HG03469 (cell line): Measurements from ENCODE around the gene EIF3A.
A peak's percentile ranks its signal among the peaks of the same experiment; 100 is the strongest.
"Not testable (repeated sequence)": the region's sequence is repeated elsewhere in the genome, so short reads cannot be mapped to it uniquely, and the experiment has no call there.

ENCODE experiments used
- ATAC-seq: cut with Tn5 transposase; IDR thresholded peaks from one replicate; pipeline ENCODE4 v1.9.1; 2021; ENCODE audit warnings: mild to moderate bottlenecking, moderate library complexity, moderate number of reproducible peaks; ENCODE audit not compliant: unreplicated experiment

EIF3A gene

DNA sequence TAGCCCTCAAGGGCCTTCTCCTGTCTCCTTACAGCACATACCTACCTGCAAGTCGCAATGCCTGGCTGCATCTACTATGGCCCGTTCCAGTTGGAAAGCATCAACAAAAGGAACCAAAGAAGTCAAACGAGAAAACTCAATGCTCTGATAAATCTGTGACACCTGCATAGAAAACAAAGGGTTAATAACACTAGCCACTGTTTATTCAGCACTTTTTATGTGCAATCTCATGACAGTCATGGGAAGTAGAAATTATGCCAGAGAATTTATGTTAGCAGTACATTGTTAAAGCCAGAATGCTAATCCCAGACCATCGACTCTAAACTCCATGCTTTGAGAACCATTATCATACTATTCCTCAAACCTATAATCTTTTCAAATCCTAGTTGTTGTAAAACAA, 21.1 kb downstream of the EIF3A start:
- no peak for ATAC-seq

DNA sequence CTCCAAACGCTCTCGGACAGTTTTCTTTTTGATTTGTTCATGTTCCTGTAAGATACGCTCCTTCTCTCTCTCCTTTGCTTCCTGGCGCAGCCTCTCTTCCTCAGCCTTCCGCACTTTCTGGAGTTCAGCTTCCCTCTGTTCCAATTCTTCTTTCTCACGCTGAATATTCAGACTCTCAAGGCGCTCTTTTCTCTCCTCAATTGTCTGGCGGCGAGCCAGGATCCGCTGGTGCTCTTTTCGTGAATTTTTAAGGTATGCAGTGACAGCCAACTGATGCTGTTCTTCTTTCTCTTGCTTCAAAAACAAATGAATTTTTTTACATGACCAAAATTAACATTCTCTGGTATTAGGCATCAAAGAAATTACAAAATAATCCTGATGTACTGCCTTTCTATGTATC, 22.6 kb downstream of the EIF3A start:
- no peak for ATAC-seq

DNA sequence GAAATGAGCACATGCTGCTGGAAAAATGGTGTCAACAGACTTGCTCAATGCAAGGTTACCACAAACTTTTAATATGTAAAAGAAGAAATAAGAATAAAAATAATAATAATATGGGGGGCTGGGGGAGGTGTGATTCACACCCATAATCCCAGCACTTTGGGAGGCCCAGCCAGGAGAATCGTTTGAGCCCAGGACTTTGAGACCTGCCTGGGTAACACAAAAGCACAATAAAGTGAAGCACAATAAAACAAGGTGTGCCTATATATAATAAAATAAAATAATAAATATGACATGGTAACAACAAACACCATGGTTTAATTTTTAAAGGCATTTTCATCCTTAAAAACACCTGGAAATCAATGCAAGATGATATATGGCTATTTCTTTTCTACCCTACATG, 25.1 kb downstream of the EIF3A start:
- ATAC-seq = no peak

DNA sequence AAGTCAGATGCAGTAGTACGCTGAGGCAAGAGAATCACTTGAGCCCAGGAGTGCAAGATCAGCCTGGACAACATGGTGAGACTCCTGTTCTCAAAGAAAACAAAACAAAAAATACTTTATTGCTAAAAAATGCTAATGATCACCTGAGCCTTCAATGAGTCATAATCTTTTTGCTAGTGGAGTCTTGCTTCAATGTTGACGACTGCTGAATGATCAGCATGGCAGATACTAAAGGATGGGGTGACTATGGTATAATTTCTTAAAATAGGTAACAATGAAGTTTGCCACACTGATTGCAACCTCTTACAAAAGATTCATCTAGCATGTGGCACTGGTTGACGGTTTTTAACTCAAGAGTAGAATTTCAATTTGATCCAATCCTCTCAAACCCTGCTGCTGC, 28.8 kb downstream of the EIF3A start:
- ATAC-seq = no peak

DNA sequence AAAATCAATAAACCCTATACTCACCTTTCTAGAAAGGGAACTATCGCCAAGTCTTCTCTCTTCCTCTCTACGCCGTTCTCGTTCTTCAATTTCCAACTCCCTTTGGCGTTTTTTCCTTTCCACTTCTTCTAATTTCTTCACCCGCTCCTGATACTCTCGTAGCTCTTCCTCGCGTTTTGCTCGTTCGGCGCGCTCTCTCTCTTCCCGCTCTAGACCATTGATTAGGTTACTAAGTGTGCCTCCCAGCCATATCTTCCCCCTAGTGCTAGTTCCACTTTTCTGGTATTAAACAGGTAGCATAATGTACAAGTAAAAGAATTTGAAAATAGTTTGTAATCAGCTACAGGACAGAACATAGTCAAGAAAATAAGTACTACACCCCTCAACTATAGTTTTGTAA, 30.8 kb downstream of the EIF3A start:
- no peak for ATAC-seq

DNA sequence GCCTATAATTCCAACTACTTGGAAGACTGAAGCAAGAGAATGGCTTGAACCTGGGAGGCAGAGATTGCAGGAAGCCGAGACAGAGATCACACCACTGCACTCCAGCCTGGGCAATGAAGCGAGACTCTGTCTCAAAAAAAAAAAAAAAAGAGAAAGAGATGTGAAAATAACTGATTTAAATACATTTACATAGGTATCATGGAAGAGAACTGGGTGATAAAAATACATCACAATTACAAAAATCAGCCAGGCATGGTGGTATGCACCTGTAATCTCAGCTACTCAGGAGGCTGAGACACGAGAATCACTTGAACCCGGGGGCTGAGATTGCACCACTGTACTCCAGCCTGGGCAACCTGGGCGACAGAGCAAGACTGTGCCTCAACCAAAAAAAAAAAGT, 31.3 kb downstream of the EIF3A start:
- no peak for ATAC-seq

DNA sequence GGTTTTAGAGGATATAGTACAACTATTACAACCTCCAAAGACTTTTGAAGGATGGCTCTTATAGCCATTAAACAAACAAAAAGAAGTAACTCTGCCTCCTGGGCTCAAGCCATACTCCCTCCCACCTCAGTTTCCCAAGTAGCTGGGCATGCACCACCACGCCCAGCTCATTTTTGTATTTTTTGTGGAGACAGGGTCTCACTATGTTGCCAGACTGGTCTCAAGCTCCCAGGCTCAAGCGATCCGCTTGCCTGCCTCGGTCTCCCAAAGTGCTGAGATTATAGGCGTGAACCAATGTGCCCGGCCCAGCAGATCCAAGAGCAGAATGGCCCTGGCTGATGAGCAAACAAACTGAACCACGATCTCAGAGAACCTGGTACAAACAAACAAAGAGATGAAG, 35.1 kb downstream of the EIF3A start:
- ATAC-seq = no peak

DNA sequence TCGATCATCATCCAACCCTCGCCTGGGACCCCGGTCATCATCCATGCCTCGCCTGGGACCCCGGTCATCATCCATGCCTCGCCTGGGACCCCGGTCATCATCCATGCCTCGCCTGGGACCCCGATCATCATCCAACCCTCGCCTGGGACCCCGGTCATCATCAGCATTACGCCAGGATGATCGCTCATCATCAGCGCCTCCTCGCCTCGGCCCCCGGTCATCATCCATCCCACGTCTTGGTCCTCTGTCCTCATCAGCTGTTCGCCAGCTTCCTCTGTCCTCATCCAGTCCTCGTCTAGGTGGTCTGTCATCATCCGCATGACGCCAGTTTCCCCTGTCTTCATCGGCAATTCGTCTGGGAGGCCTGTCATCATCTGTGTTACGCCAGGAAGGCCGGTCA, 38.4 kb downstream of the EIF3A start:
- ATAC-seq = no peak

DNA sequence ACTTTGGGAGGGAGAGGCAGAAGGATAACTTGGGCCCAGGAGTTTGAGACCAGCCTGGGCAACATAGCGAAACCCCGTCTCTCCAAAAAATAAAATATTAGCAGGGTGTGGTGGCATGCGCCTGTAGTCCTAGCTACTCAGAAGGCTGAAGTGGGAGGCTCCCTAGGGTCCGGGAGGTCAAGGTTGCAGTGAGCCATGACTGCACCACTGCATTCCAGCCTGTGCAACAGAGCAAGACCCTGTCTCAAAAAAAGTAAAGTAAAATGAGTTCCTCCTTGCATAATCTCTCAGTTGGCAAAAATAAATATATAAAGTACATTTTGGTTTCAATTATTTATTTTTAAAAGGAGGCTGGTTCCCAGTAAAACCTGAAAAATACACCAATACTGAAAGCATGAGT, 39.3 kb downstream of the EIF3A start:
- ATAC-seq = no peak

DNA sequence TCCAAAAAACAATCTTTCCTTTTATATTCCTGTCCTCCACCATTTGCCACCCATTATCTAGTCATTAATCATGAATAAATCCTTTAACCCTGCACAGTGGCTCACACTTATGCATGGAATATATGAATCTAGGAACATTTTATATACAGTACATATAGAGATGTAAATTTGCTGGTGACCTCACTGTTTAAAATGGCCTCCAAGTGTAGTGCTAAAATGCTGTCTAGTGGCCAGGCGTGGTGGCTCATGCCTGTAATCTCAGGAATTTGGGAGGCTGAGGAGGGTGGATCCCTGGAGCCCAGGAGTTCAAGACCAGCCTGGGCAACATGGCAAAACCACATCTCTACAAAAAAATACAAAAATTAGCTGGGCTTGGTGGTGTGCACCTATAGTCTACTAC, 41.5 kb downstream of the EIF3A start:
- ATAC-seq = no peak

DNA sequence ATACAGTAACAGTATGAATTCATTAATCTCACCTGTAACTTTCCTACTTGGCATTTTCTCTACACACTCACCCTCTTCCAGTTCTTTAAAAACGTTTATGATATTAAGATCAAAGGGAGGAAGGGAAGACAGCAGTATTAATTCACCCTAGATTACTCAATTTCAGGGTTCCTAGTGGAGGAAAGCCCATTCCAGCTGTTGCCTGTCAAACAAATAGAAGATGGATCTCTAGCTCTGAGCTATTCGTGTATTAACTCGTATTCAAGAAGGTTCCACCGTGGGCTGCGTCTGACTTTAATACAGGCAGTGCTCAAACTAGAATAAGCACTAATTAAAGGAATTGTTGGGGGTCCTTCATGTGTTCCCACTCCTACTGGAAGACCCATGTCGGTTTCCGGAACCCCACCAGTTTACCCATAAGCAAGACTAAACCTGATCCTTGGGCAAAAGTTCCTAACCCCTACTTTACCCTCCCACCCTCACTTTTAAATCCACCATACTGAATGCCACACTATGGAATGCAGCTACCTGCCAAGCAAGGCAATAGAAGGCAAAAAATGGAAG, 49.0 kb downstream of the EIF3A start:
- ATAC-seq = no peak

DNA sequence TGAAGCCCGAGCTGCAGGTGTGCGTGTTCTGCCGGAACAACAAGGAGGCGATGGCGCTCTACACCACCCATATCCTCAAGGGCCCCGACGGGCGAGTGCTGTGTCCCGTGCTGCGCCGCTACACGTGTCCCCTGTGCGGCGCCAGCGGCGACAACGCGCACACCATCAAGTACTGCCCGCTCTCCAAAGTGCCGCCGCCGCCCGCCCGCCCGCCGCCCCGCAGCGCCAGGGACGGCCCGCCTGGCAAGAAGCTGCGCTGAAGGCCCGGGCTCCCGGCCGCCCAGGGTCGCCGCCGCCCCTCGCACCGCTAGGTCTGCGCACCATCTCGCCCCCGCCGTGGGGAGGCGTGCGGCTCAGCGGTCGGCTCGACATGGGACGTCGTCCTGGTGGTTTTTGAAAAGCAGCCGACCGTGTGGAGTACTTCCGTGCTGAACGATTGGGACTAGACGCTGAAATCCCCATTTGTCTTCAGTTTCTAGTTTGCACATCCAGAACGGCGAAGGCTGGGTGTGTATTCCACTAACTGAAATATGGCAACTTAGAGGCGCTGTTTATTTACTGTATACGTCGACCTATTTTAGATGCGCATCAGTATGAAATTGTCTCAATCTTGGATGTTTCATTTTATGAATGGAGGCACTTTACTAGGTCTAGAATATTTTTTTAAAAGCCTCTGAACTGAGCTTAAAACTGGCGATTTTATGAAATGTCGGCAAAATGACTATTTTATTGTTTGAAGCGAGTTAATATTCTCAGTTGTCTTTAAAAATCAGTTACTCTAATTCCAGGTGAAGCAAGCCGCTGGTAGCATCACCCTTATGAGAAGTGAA, 50.0 kb downstream of the EIF3A start:
- peak; percentile 45 for ATAC-seq

DNA sequence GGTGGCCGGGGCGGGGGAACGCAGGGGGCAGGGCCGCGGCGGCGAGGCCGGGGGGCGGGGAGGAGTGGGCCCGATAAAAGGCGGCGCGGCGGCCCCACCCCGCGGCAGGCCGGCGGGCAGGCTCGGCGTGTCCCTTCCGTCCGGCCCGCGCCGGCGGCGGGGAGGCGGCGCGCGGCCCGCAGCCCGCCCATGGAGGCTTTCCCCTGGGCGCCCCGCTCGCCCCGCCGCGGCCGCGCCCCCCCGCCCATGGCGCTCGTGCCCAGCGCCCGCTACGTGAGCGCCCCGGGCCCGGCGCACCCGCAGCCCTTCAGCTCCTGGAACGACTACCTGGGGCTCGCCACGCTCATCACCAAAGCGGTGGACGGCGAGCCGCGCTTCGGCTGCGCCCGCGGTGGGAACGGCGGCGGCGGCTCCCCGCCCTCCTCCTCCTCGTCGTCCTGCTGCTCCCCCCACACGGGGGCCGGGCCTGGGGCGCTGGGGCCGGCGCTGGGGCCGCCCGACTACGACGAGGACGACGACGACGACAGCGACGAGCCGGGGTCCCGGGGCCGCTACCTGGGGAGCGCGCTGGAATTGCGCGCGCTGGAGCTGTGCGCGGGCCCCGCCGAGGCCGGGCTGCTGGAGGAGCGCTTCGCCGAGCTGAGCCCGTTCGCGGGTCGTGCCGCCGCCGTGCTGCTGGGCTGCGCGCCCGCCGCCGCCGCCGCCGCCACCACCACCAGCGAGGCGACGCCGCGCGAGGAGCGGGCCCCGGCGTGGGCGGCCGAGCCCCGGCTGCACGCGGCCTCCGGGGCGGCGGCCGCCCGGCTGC, 50.8 kb downstream of the EIF3A start, which contains the start of gene NANOS1:
Gene NANOS1 (plus strand): TSS at position 102 of the 808 bp plus-strand sequence. CDS start 88 bp downstream, at position 190.
- peak; percentile 5 for ATAC-seq

DNA sequence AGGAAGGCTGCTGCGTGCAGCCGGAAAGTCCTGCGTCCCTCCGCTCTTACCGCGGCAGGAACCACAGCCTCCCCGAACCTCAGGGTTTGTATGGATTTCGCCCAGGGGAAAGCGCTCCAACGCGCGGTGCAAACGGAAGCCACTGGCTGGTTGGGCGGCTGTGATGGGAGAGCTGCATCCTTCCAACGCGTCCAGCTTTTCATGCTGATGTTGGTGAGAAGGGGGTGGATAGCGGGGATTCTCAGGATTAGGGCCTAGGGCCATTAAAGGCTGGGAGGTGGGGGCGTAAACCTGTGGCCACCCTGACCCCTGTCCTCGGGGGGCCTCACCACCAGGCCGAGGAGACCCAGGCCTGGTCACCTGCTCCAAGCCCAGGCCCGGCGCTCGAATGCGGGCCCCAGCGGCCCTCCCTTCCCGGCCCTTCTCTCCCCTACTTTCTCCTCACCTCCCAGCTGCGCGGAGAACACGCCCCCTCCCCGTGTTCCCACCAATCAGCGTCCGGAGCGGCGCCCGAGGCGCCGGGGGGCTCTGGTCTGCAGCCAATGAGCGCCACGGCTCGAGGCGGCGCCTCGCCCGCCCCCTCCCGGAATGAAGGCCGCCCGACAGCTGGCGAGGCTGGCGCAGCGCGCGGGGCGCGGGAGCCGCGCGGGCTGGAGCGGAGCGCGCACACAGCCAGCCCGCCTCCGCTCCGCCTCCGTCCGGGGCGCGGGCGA, 51.6 kb downstream of the EIF3A start:
- peak; percentile 30 for ATAC-seq

DNA sequence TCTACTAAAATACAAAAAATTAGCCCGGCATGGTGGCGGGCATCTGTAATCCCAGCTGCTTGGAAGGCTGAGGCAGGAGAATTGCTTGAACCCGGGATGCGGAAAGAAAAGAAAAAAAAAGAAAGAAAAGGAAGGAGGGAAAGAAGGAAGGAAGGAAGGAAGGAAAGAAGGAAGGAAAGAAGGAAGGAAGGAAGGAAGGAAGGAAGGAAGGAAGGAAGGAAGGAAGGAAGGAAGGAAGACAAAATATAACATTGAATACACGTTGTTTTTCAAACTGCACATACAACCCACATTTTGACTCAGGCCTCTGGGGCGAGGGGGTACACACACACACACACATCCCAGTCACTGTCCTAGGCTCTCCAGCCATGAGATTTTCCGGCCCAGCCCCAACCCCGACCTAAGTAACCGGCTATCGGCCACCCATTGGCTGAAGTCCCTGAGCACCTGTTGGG, 52.1 kb downstream of the EIF3A start:
- ATAC-seq = not testable (repeated sequence)

DNA sequence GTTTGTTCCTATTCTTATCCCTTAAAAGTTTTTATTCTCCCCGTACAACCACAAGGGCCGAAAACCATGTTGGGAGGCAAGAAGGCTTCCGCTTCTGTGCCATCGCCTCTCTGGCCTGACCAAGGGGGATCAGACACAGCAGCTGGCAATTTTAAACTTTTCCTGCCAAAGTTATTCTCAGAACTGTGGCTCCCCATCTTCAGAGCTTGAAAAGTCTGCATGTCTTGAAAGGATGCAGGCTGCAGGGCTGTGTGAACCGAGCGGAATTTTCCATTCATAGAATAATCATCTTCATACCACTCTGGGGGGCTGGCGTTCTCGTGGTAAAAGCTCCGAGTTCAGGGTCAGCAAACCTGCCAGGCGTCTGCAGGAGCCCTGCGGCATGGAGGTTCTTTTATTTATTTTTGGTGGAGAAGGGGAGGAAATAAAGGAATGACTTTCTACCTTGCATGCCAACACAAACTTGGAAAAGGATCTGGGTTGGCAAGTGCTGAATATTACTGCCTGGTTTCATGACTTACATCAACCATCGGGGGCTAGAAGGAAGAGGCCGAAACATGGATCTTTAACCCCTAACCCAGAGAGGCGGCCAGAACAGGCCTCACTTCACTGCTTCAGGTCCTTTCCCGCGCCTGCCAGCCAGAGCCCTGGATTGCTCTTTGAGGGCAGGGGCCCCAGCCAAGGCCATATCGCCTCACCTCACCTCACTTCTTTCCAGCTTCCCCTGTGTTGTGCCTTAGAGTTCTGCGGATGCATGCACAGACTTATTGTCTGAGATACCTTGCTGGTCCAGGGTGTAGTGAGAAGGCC, 54.1 kb downstream of the EIF3A start:
- no peak for ATAC-seq

DNA sequence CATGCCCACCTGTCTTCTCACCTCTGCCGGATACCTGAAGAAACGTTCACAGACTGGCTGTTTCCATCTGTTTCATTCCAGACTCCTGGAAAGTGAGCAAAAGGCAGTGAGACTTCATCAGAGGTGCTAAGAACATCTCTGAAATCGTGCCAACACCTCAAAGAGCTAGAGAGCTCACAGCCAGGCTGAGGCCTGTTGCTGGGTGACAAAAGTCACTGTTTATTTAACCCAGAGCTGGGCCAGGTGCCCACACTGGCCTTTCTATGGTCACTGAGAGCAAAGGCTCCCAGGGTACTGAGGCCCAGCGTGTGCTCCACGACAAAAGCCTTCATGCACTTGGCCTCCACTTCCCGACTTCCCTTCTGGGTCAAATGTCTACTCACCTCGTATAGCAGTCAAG, 54.8 kb downstream of the EIF3A start:
- ATAC-seq = no peak

DNA sequence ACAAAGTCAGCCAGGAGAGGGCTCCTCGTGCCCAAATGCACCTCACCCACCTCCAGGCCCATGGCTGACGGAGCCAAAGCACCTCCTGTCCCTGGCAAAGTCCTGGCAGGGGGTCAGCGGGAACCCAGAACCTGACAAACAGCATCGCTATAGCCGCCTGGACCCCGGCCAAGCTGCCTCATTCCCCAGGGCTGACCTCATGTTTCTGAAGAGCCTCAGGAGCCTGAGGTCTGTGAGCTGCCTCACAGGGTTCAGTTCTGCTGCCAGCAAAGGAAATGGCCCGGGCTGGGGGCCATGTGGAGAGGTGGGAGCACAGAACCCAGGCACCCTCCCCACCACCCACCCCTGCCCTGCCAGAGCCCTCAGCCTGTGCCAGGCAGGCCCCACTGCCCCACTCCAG, 55.3 kb downstream of the EIF3A start:
- ATAC-seq = no peak

DNA sequence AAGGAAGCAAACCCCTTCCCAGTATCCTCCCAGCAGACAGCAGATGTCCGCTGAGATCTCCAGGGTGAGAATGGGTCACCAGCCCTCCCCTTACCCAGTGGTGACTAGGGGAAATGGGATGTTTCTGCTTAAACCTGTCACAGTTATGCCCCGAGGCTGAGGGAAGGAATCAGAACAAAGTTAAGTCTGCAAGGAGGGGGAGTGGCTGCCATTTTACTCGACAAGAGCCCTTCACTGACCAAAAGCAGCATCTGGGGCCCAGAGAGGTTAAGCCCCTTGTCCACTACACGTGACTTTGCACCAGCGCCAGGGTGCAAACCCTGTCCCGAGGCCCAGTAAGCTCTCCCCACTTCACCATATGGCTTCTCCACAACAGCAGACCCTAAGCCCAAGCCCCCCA, 55.7 kb downstream of the EIF3A start:
- no peak for ATAC-seq

DNA sequence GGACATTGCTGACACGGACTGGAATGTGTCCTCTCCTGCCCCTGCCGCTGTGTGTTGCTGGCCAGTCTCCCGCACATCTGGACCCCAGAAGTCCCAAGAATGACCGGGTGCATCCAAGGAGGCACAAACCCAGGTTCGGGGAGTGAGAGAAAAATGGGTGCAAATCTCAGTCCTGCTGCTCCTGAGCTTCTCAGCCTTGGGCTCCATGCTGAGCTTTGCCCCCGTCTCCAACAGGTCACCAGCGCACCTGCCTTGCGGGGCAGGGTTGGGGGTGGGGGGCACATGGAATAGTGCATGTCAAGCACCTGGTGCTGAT, 57.1 kb downstream of the EIF3A start:
- ATAC-seq = no peak
